Measurements from ENCODE around the gene IMMP2L.
"Not testable (repeated sequence)": the region's sequence is repeated elsewhere in the genome, so short reads cannot be mapped to it uniquely, and the experiment has no call there.

Gene IMMP2L

GRCh38 chr7:111324776-111325175 is 237.5 kb downstream of the IMMP2L start:
- DNase-seq: no peak

GRCh38 chr7:111324228-111324627 is 238.1 kb downstream of the IMMP2L start:
- DNase-seq: no peak

- not testable (repeated sequence) for DNase-seq
Measured at GRCh38 chr7:111323670-111324069, 238.6 kb downstream of the IMMP2L start.

- no peak for DNase-seq
Measured at GRCh38 chr7:111320133-111320532, 242.2 kb downstream of the IMMP2L start.

GRCh38 chr7:111312966-111313365 is 249.3 kb downstream of the IMMP2L start:
- DNase-seq: no peak

GRCh38 chr7:111308691-111309090 is 253.6 kb downstream of the IMMP2L start:
- no peak for DNase-seq

GRCh38 chr7:111301891-111302290 is 260.4 kb downstream of the IMMP2L start:
- no peak for DNase-seq

- no peak for DNase-seq
Measured at GRCh38 chr7:111294494-111294893, 267.8 kb downstream of the IMMP2L start.

- no peak for DNase-seq
Measured at GRCh38 chr7:111292026-111292470, 270.2 kb downstream of the IMMP2L start.

GRCh38 chr7:111290982-111291381 is 271.3 kb downstream of the IMMP2L start:
- no peak for DNase-seq

- DNase-seq: no peak
Measured at GRCh38 chr7:111290419-111290818, 271.9 kb downstream of the IMMP2L start.

- not testable (repeated sequence) for DNase-seq
Measured at GRCh38 chr7:111288441-111288840, 273.9 kb downstream of the IMMP2L start.

GRCh38 chr7:111282626-111283025 is 279.7 kb downstream of the IMMP2L start:
- no peak for DNase-seq

GRCh38 chr7:111274857-111275256 is 287.4 kb downstream of the IMMP2L start:
- no peak for DNase-seq

- no peak for DNase-seq
Measured at GRCh38 chr7:111272092-111272491, 290.2 kb downstream of the IMMP2L start.

- not testable (repeated sequence) for DNase-seq
Measured at GRCh38 chr7:111270794-111271193, 291.5 kb downstream of the IMMP2L start.

- no peak for DNase-seq
Measured at GRCh38 chr7:111268941-111269340, 293.4 kb downstream of the IMMP2L start.

GRCh38 chr7:111266613-111267012 is 295.7 kb downstream of the IMMP2L start:
- no peak for DNase-seq

GRCh38 chr7:111265394-111265793 is 296.9 kb downstream of the IMMP2L start:
- DNase-seq: no peak

- DNase-seq: no peak
Measured at GRCh38 chr7:111264981-111265380, 297.3 kb downstream of the IMMP2L start.

GRCh38 chr7:111264111-111264868 is 298.0 kb downstream of the IMMP2L start:
- DNase-seq: no peak

- DNase-seq: no peak
Measured at GRCh38 chr7:111262293-111263116, 299.8 kb downstream of the IMMP2L start.

- DNase-seq: no peak
Measured at GRCh38 chr7:111261496-111261895, 300.8 kb downstream of the IMMP2L start.

GRCh38 chr7:111259991-111260390 is 302.3 kb downstream of the IMMP2L start:
- DNase-seq: no peak
